ENCODE results near the gene SLC6A2. TPM values are rescaled to one million over a fixed set of nuclear protein-coding genes. Genes with fewer than 3 reads are reported as not detected.

Gene SLC6A2
- total and polyA plus RNA-seq, 2 of the 13 experiments (the other 11 are each of a cell fraction or from before 2014, with no cell fraction given): 0.62 to 0.66 TPM

GRCh38 chr16:55625843-55626242 is 29.9 kb upstream of the SLC6A2 start:
- CTCF ChIA-PET (ENCODE audit: low intra/inter-chr PET ratio, low total read pairs): no interaction called here
- no peak overlapping the region for H3K4me3 ChIP-seq (replicated peaks in 1 of 3; ENCODE audit: insufficient read depth in 1 of 3, low read depth in 2 of 3, low read length in 3 of 3)

More at GRCh38 chr16:55625843-55626242, 29.9 kb upstream of the SLC6A2 start:
- TF ChIP-seq CC2D1A (CRISPR knock-in tag; IDR thresholded peaks at IDR 0.05) (no peak), NR3C1 (CRISPR knock-in tag; IDR thresholded peaks at IDR 0.05) (no peak), HMGXB4 (CRISPR knock-in tag; IDR thresholded peaks at IDR 0.05; ENCODE audit: borderline replicate concordance in 1 of 2, low read depth in 1 of 2) (no peak), ZNF547 (CRISPR knock-in tag; IDR thresholded peaks at IDR 0.05) (no peak), ZNF563 (CRISPR knock-in tag; IDR thresholded peaks at IDR 0.05) (no peak), ZBTB7B (CRISPR knock-in tag; IDR thresholded peaks at IDR 0.05) (no peak), ZNF615 (CRISPR knock-in tag; IDR thresholded peaks at IDR 0.05; ENCODE audit: borderline replicate concordance) (no peak), EZH2 (conservative IDR thresholded peaks at IDR 0.05; ENCODE audit: low read depth, low read length) (no peak), ELF3 (CRISPR knock-in tag; IDR thresholded peaks at IDR 0.05) (no peak), ZNF460 (CRISPR knock-in tag; IDR thresholded peaks at IDR 0.05; ENCODE audit: borderline replicate concordance) (no peak), KDM5B (CRISPR knock-in tag; IDR thresholded peaks at IDR 0.05; ENCODE audit: borderline replicate concordance) (no peak), ZNF235 (CRISPR knock-in tag; IDR thresholded peaks at IDR 0.05; ENCODE audit: borderline replicate concordance) (no peak), FIP1L1 (IDR thresholded peaks at IDR 0.05; ENCODE audit: borderline replicate concordance, insufficient read depth, low read depth, low read length) (no peak), NFRKB (IDR thresholded peaks at IDR 0.05) (no peak), ZNF274 (CRISPR knock-in tag; IDR thresholded peaks at IDR 0.05) (no peak), XBP1 (CRISPR knock-in tag; IDR thresholded peaks at IDR 0.05) (no peak), ZC3H13 (CRISPR knock-in tag; IDR thresholded peaks at IDR 0.05) (no peak), KDM3A (CRISPR knock-in tag; IDR thresholded peaks at IDR 0.05; ENCODE audit: low read depth) (no peak)
- TF ChIP-seq, protein P1, sequence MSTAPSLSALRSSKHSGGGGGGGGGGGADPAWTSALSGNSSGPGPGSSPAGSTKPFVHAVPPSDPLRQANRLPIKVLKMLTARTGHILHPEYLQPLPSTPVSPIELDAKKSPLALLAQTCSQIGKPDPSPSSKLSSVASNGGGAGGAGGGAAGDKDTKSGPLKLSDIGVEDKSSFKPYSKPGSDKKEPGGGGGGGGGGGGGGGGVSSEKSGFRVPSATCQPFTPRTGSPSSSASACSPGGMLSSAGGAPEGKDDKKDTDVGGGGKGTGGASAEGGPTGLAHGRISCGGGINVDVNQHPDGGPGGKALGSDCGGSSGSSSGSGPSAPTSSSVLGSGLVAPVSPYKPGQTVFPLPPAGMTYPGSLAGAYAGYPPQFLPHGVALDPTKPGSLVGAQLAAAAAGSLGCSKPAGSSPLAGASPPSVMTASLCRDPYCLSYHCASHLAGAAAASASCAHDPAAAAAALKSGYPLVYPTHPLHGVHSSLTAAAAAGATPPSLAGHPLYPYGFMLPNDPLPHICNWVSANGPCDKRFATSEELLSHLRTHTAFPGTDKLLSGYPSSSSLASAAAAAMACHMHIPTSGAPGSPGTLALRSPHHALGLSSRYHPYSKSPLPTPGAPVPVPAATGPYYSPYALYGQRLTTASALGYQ (CRISPR knock-in tag; IDR thresholded peaks at IDR 0.05): no peak
- Histone ChIP-seq H3K27me3 (ENCODE audit: control insufficient read depth in 1 of 2, insufficient read depth in 2 of 2, low read length in 2 of 2) (no peaks in the 10 kb centered on the region), H3K9me3 (ENCODE audit: low read length) (no peaks in the 10 kb centered on the region), H3K4me1 (ENCODE audit: insufficient read depth, low read length) (peaks cover 52% of the 10 kb centered on the region), H3K27ac (ENCODE audit: extremely low read length, insufficient read depth, low read length) (no peak overlapping the region), H2AFZ (ENCODE audit: low read length) (no peak overlapping the region), H3K9ac (ENCODE audit: insufficient read depth, low read depth, low read length) (no peak overlapping the region), H3K36me3 (replicated peaks in 1 of 2; ENCODE audit: control insufficient read depth in 1 of 2, insufficient read depth in 2 of 2, low read length in 2 of 2) (no peaks in the 10 kb centered on the region), H3K4me2 (ENCODE audit: low read depth, low read length) (no peak overlapping the region), H4K20me1 (ENCODE audit: insufficient read depth, low read length) (no peaks in the 10 kb centered on the region), H3K79me2 (ENCODE audit: insufficient read depth, low read length) (no peaks in the 10 kb centered on the region)
- BruUV-seq (replicated peaks): no TSS peak
- in situ Hi-C loops (cut with HindIII; ENCODE audit: extremely low pct_ligation_motif_present, low pct_unique_long_range_greater_than_20kb): no loop called here
- WGBS (ENCODE audit: low lambda C conversion rate): 88% methylated on average over 3 of the region's 3 CpGs
- DNase-seq (ENCODE audit: low spot score) (no peak), ATAC-seq (no peak), FAIRE-seq (no peak)
- POLR2A ChIA-PET: interaction anchor here (1.6 kb wide), 1 partner anchor 11 kb away, joined by 6 read pairs; no protein-coding TSS in a partner anchor
- intact Hi-C loops (cut with micrococcal nuclease; ENCODE audit: unreplicated experiment): no loop called here
